Mononuclear cell (primary cell): ENCODE measurements around the gene UGT1A3. TPM values are rescaled to one million over a fixed set of nuclear protein-coding genes. Genes with fewer than 3 reads are reported as not detected.

ENCODE experiments used
- H3K27me3 ChIP-seq: 2 replicates; pipeline ENCODE4 v1.6.0; 2011; ENCODE audit warnings: low read length, control low read depth; ENCODE audit not compliant: insufficient read depth
- H3K4me1 ChIP-seq: 2 replicates; pipeline ENCODE4 v1.5.1; 2011; ENCODE audit warnings: mild to moderate bottlenecking, low read length, control low read depth; ENCODE audit not compliant: insufficient read depth
- H3K4me3 ChIP-seq: 2 replicates; pipeline ENCODE4 v1.5.1; 2011; ENCODE audit warnings: mild to moderate bottlenecking, low read length, moderate library complexity
- H3K9me3 ChIP-seq: 2 replicates; pipeline ENCODE4 v1.5.1; 2011; ENCODE audit warnings: low read depth, mild to moderate bottlenecking, control low read depth, low read length
- total RNA-seq: library from RNA; depleted of rRNA; stranded (reverse); fragments of >200 nt; gene quantifications from one replicate; pipeline ENCODE4 v1.2.3, GENCODE V29; 2012

Gene UGT1A3
- total RNA-seq, 1 donor = not detected

DNA sequence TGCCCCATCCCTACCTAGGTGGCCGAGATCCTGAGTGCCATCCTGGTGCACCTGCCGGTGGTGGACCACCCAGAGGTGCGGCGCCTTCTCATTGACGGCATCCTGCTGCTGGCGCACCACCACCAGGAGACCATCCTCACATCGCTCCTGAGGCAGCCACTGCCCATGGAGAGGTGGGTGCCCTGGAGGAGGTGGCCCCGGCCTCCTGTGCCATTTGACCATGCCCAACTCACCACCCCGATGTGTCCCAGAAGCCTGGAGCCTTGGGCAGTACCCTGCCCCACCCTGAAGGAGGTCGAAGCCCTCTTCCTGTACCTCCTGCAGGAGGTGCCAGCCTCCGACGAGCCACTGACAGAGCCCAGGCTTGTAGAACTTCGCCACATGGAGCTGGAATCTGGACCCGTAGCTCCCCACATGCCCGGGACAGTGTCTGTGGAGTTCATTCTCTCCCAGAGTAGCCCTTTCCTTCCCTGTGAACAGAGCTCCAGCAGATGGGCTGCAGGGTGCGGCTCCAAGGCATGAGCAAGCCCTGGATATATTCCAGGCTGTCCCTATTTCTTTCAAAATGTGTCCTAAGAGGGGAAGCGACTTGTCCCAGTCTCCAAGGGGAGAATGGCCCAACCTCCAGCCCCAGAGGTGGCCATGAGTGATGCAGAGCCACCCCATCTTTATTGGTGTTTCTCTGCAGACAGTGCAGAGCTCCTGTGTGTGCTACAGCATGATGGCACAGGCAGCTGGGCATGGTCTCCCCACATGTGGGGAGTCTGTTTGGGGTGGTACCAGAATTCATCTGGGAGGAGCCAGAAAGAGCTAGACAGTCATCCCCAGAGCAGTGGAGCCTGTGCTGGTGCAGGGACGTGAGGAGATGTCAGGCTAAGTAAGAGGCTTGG lies 91.3 kb downstream of the UGT1A3 start:
- H3K4me3 ChIP-seq = no peak overlapping the region
- no peaks in the 10 kb centered on the region for H3K9me3 ChIP-seq
- no peaks in the 10 kb centered on the region for H3K4me1 ChIP-seq
- no peaks in the 10 kb centered on the region for H3K27me3 ChIP-seq

DNA sequence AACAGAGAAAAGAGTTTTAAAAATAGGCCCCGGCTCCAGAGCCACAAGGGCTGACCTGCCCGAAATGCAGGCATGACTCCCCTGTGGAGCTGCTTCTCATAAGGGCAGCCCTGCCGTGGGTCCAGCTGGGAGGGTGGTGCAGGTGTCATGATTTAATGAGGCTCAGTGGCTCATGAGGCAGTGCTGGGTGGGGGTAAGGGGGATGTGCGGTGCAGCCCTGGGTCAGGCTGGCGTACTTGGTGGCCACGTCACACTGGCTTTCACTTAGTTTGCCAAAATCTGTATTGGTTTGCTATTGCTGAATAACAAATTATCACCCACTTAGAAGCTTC lies 91.9 kb downstream of the UGT1A3 start:
- no peaks in the 10 kb centered on the region for H3K27me3 ChIP-seq
- H3K4me1 ChIP-seq = no peaks in the 10 kb centered on the region
- H3K4me3 ChIP-seq = no peak overlapping the region
- no peaks in the 10 kb centered on the region for H3K9me3 ChIP-seq

- H3K4me1 ChIP-seq = no peaks in the 10 kb centered on the region
- H3K4me3 ChIP-seq = no peak overlapping the region
- H3K27me3 ChIP-seq = no peaks in the 10 kb centered on the region
- H3K9me3 ChIP-seq = no peaks in the 10 kb centered on the region
Observed at GRCh38 chr2:233821196-233821595, 92.4 kb downstream of the UGT1A3 start.

DNA sequence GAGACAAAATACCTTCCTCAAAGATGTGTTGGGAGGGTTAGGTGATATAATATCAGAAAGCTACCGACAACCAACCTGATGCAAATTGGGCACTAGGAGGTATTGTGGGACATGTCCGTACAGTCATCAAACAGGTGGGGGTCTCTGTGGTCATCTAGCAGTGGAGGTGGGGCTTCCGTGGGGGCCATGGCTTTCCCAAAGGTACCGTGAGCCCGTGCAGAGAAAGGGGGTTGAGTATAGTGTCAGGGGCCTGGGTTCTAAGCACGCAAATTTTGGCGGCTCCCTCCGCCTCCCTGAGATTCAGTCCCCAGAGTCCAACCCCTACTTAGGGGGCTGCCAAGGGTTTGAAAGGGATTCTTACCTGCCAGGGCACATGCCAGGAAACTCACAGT lies 92.9 kb downstream of the UGT1A3 start:
- Histone ChIP-seq H3K27me3 (no peaks in the 10 kb centered on the region), H3K9me3 (no peaks in the 10 kb centered on the region), H3K4me3 (no peak overlapping the region), H3K4me1 (no peaks in the 10 kb centered on the region)

DNA sequence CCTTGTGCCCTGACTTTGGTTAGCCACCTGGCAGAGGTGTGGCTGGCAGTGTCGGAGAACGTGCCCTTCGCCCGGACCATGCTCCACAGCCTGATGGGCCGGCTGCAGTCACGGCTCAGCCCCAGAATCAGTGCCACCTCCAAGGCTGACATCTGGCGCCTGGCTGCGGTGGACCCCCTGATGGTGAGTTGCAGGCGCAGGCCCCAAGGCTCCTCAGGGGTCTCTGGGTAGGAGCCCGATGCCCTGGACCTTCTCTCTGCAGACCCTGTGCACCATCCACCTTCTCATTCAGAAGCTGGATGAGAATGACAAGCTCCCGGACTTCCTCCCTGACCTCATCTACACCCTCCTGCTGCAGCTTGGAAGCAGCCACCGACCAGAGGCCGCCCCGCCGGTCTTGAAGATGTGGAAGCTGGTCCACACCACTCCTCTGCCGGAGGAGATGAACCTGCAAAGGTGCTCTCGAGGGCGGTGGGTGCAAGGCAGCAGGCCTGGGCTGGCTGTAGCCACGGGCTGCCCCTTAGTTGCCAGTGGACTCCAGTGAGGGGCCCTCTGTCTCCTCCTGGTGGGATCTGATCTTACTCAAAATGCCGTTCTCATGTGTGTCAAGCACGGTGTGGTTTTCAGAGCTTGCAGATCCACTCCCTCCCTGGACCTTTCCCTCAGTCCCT lies 93.4 kb downstream of the UGT1A3 start:
- no peaks in the 10 kb centered on the region for H3K27me3 ChIP-seq
- no peaks in the 10 kb centered on the region for H3K4me1 ChIP-seq
- no peaks in the 10 kb centered on the region for H3K9me3 ChIP-seq
- H3K4me3 ChIP-seq = no peak overlapping the region

Other genes starting within 250 kb of the UGT1A3 start
- gene USP40, start 162.3 kb upstream of the UGT1A3 start, total RNA-seq = 6.7 TPM
- not detected for gene UGT1A8, start 111.4 kb upstream of the UGT1A3 start, total RNA-seq
- gene UGT1A10, start 92.6 kb upstream of the UGT1A3 start, total RNA-seq = not detected
- not detected for gene UGT1A9, start 57.1 kb upstream of the UGT1A3 start, total RNA-seq
- not detected for gene UGT1A7, start 47.1 kb upstream of the UGT1A3 start, total RNA-seq
- gene UGT1A6, start 36.2 kb upstream of the UGT1A3 start, total RNA-seq = not detected
- not detected for gene UGT1A5, start 16.1 kb upstream of the UGT1A3 start, total RNA-seq
- gene UGT1A4, start 10.3 kb upstream of the UGT1A3 start, total RNA-seq = not detected
- gene UGT1A1, start 31.2 kb downstream of the UGT1A3 start, total RNA-seq = not detected
- not detected for gene MROH2A, start 49.3 kb downstream of the UGT1A3 start, total RNA-seq
- gene HJURP, start 125.5 kb downstream of the UGT1A3 start, total RNA-seq = 0.31 TPM
- gene TRPM8, start 188.3 kb downstream of the UGT1A3 start, total RNA-seq = not detected